Measurements from ENCODE around the gene MAP3K4. TPM values are rescaled to one million over a fixed set of nuclear protein-coding genes. Genes with fewer than 3 reads are reported as not detected.

The MAP3K4 gene
- total RNA-seq, 1 donor from 2014 or later: 47.7 TPM

GRCh38 chr6:161130967-161131766, 139.6 kb downstream of the MAP3K4 start:
- Histone ChIP-seq H3K36me3 (no peaks in the 10 kb centered on the region), H3K4me1 (no peaks in the 10 kb centered on the region), H3K4me3 (no peak overlapping the region), H3K27ac (no peak overlapping the region), H3K27me3 (no peaks in the 10 kb centered on the region), H3K9me3 (no peaks in the 10 kb centered on the region)
- intact Hi-C loops (cut with DNase I): no loop called here
- TF ChIP-seq CTCF (IDR thresholded peaks at IDR 0.05): no peak
- ATAC-seq (no peak), DNase-seq (no peak)

GRCh38 chr6:161132384-161132783, 140.8 kb downstream of the MAP3K4 start:
- H3K27me3 ChIP-seq: no peaks in the 10 kb centered on the region
- no peak overlapping the region for H3K27ac ChIP-seq
- no peaks in the 10 kb centered on the region for H3K4me1 ChIP-seq
- no peak for ATAC-seq
- intact Hi-C loops (cut with DNase I): no loop called here
- H3K4me3 ChIP-seq: no peak overlapping the region
- no peak for DNase-seq
- H3K9me3 ChIP-seq: no peaks in the 10 kb centered on the region
- no peaks in the 10 kb centered on the region for H3K36me3 ChIP-seq
- TF ChIP-seq CTCF (IDR thresholded peaks at IDR 0.05): no peak

DNA sequence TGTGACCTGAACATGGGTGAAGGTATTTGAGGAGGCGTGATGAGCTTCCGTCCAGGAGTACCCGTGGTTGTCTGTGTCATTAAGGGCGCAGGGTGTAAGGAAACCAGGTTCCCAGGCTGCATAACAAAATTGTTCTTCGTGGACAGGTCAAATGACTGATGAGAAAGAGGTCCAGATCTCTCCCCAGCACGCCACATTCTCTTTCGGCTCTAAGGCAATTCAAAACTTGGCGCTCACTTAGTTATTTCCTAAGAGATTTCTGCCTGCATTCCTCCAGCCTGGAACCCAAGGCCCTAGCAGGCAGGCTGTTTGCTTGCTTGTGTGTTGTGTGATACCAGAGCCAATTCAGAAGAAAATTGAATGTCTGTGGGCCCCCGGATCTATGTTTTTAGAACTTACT, 142.4 kb downstream of the MAP3K4 start:
- Histone ChIP-seq H3K36me3 (no peaks in the 10 kb centered on the region), H3K4me3 (no peak overlapping the region), H3K4me1 (no peaks in the 10 kb centered on the region), H3K27ac (no peak overlapping the region), H3K9me3 (no peaks in the 10 kb centered on the region), H3K27me3 (no peaks in the 10 kb centered on the region)
- no peak for DNase-seq
- intact Hi-C loops (cut with DNase I): no loop called here
- no peak for ATAC-seq
- no peak for TF ChIP-seq CTCF (IDR thresholded peaks at IDR 0.05)

DNA sequence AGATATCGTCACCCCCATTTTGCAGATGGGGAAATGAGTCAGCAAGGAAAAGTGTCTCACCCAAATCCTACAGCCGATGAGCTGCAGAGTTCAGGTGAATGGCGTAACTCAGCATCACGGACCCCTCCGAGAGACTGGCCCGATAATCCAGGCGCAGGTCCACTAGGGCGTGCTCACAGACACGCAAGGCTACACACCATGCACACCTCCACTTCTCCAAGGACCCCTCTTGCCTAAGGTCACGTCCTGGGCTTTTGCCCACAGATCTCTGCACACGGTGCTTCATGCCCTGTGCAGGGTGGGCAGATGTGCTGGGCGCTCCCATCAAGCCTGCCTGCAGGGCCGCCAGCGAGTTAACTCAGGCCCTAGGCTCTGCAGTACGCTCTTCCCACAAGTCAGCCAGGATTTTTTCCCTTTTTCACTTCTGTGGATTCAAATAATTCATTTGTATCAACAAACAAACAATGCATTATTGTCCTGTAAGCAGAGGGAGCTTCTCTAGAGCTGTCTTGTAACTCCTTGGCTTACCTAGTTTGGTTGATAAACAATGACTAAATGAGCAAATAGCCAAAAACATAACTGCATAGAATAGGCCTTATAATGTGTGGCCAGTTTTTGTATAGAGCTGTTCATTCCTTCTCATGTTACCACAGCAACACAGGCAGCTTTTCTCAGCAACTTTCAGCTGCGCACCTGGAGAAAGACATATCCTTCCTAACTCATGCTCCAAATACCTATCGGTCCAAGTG, 143.2 kb downstream of the MAP3K4 start:
- no peaks in the 10 kb centered on the region for H3K36me3 ChIP-seq
- no peaks in the 10 kb centered on the region for H3K4me1 ChIP-seq
- DNase-seq: no peak
- H3K27me3 ChIP-seq: no peaks in the 10 kb centered on the region
- H3K9me3 ChIP-seq: no peaks in the 10 kb centered on the region
- no peak for TF ChIP-seq CTCF (IDR thresholded peaks at IDR 0.05)
- no peak for ATAC-seq
- intact Hi-C loops (cut with DNase I): no loop called here
- no peak overlapping the region for H3K4me3 ChIP-seq
- no peak overlapping the region for H3K27ac ChIP-seq

DNA sequence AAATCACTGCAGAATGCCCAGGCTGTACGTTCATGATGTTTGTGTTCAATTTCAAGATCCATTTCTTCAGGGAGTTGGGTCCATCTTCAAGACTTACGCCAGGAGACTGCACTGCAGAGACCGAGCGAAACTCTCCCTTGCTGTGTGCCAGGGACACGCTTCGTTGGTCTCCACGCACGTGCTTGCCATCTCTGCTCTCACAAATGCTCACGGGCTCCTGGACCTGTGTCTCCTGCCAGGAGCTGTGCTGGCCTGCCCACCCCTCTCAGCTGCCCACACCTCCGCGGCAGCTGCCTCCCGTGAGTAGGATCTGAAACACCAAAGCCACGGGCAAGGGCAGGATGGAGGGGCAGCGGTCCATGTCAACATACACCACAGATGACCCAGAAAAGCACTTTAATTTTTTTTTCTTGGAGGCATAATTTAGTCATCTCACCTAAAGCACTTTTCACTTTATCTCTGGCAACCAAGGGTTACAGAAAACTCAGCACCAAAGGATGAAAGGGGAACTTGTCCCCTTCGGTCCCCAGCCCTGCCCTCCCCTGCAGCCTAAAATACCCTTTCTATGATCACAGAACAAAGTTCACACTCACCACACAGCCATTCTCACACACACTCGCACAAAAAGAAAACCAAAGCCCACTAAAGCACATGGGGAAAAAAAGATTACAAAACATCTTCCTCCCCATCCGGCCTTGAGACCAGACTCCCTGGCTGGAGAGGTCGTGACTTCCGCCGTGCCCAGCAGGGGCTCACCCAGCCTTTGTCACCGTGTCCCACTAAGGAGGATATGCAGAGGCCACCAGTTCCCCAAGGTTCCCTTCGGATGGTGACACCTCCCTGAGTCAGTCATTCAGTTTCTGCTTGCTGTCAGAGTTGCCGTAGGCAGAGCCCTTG, 144.4 kb downstream of the MAP3K4 start:
- ATAC-seq (no peak), DNase-seq (no peak)
- Histone ChIP-seq H3K27me3 (no peaks in the 10 kb centered on the region), H3K4me1 (no peaks in the 10 kb centered on the region), H3K27ac (no peak overlapping the region), H3K9me3 (no peaks in the 10 kb centered on the region), H3K4me3 (no peak overlapping the region), H3K36me3 (no peaks in the 10 kb centered on the region)
- TF ChIP-seq CTCF (IDR thresholded peaks at IDR 0.05): no peak
- intact Hi-C loops (cut with DNase I): no loop called here

Data from upper lobe of right lung (tissue), 1 donor.